Skeletal muscle cell (primary cell): ENCODE measurements around the gene ERC2.

Experiments
- DNase-seq: peaks from one replicate; pipeline ENCODE4 v3.0.0-alpha.2; 2010; ENCODE audit warnings: low read depth
- H3K4me3 ChIP-seq: 2 replicates; pipeline ENCODE4 v1.5.1; 2011; ENCODE audit warnings: low read depth, mild to moderate bottlenecking, control low read depth, low read length, moderate library complexity

Gene ERC2

DNA sequence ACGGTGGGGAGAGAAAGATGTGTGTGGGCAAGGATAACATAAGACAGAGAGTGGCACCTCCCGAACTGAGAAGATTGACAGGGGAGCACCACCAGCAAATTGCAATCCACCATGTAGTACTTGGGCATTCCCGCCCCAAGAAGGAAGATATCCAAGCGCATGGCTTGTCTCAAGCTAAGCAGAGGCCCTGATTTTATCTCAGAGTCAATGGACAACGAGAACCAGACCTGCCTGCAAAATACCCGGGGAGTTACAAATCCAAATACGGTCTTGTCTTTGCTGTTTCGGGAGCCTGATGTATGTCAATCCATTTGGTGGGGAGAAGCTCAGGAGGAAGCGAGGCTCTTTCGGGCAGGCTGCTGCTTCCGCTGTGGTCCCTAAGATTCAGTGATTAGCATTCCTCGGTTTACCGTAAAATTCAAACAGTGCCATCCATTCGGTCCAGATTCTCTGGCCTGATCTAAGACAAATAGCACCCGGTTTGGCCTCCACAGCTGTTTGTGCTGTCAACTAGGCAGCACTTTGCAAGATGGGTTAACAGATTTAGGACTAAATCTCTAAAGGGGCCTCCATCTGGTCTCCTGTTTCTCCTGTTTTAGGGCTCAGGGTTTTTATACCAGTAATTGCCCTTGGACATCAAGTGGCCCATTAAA, 883.4 kb downstream of the ERC2 start:
- no peak overlapping the region for H3K4me3 ChIP-seq
- DNase-seq: no peak

DNA sequence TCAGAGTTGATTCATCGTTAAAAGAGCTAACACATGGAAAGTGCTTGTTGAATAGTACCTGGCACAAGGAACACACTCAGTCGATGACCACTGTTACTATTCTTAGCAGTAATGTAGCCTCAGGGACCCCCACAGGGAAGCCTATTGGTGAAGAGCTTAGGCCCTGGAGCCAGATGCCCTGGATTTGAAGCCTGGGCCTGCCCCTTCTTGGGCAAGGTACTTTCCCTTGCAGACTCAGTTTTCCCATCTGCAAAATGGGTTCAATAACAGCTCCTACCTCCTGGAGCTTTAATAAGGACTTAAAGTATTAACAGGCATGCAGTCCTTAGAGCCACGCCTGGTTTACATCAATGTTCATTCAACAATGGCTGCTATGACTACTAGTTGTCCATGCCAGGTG, 884.2 kb downstream of the ERC2 start:
- DNase-seq: no peak
- no peak overlapping the region for H3K4me3 ChIP-seq

DNA sequence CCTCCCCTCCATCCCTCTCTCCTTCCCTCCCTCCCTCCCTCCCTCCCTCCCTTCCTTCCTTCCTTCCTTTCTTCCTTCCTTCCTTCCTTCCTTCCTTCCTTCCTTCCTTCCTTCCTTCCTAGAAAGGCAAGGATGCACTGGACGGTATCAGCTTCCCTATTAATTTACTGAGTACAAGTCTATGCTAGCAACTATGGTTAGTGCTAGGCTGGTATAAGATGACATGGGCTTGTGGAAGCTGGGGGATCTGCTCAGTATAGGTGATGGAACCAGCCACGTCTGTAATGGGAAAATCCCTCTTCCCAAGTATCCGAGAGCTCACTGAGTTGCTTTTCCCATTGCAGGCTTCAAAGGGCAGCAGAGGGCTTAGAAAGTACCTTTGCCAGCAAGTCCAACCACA, 884.8 kb downstream of the ERC2 start:
- DNase-seq: no peak
- H3K4me3 ChIP-seq: no peak overlapping the region

DNA sequence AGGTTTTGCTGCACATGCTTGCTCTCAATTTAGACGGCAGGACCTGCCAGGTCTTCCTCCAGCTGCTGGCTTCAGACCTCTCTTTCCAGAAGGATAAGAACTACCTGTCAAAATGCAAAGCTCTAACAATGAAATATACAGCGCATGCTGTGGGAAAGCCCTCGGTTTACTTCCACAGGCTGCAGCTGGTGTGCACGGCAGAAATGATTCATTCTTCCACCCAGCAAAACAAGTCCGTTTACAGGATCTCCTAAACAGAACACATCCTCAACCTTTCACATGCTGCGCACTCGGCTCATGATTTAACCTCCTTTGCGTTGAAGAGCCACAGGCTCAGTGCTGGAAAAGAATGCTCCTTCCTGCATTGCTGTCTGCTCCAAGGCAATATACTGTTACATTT, 888.8 kb downstream of the ERC2 start:
- no peak overlapping the region for H3K4me3 ChIP-seq
- no peak for DNase-seq

DNA sequence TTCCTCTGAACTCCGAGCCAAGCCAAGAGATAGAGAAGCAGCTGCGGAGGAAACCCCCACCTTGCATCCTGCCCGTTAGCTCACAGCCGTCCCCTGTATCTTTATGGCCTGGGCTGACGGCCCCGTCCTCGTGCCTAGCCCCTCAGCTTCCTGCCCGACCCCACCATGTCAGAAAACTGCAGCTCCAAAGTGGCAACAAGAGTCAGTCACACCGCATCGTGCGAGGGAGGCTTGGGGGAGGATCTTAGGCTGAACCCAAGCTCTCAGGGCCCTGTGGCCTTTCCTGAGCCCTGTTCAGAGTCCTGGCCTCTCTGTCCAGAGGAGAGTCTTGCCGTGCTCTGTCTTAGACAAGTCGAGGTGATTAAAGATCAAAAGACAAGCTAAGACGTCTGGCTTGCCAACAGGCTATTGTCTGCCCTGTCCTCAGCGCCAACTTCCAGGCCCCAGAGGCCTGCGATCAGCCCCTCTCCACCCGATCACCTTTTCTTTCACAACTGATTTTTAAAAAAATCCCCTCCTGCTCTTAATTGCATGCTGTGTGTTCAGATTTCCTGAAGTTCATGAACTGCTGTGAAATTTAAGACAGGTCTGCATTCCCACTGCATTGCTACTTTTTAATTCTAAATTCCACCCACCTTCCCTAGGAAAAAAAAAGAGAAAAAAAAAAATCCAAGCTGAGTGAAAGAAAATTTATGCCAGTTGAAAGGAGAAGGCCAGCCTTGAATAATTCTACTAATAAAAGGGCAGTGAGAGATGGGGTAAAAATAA, 891.5 kb downstream of the ERC2 start:
- no peak for DNase-seq
- H3K4me3 ChIP-seq: no peak overlapping the region

DNA sequence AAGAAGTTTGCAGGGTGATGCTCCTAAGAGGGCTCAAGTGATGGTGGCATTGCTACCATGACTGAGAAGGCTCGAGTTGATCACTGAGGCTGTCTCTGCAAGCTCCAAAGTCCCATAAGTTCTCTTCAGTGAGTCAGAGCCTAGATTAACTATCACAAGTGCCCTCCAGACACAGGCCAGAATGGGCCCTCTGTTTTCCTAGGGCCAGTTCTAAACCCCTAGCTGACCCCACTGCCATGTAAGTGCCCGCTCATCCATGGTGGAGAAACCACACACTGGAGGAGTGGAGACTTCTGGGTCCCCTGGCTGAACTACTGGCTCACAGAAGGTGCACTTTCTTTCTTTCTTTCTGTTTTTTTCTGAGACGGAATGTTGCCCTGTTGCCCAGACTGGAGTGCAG, 893.6 kb downstream of the ERC2 start:
- H3K4me3 ChIP-seq: no peak overlapping the region
- no peak for DNase-seq

DNA sequence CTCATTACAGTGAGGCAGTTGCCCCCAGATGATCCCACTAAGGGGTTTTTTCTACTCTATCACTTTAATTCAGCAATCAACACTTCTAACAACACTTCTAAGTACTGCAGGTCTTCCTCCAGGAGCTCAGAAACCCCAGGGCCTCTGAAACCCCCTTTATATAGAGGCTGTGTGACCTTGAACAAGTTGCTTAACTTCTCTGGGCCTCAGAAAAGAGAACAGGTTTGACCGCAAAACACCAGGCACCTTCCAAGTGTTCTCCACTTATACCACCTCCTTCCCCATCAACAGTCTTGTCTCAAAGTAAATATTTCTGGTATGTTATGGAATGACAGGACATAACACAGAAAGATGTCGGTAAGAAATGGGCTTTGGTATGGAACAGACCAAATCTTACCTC, 895.5 kb downstream of the ERC2 start:
- DNase-seq: no peak
- no peak overlapping the region for H3K4me3 ChIP-seq

DNA sequence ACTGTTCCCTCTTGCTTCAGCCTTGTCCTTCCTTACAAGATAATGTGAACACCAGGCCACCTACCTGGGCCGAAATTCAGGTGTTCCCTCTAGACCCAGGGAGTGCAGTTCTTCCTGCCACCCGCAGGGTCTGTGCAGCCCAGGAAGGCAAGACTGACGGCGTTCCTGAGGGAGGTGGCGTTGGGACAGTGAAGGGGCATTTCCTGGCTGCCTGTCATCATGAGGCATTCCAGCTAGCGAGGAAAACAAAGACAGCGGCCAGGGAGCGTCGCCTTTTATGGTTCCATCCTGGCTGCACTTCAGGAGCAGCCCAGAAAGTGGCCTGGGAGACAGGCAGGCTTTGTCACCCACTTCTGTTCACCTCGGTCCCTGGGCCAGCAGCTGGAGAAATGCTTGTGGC, 896.4 kb downstream of the ERC2 start:
- DNase-seq: no peak
- no peak overlapping the region for H3K4me3 ChIP-seq

DNA sequence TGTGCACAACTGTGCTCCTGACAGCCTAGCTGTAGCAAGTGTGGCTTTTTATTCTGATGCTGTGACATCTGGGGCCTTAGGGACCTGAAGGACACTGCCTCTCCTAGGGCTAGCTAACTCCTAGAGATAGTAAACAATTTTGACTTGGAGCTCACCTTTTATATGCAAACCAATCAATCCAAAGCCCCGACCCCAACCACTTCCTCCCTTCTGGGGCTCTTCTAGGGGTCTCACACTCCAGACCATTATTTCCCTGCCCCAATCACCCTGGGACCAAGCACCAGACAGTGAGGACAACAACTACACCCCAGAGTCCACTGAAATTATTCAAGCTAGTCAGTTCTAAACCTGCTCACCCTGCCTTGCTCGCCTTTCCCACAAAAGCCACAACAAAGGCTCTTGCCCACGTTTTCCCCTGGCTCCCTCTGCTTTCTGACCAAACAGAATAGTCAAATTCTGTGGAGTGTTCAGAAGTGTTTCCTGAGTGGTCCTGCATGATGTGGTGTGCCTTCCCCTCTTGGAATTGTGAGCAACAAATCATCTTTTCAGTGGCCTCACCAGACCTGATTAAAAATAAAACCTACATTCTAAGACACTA, 897.0 kb downstream of the ERC2 start:
- no peak for DNase-seq

DNA sequence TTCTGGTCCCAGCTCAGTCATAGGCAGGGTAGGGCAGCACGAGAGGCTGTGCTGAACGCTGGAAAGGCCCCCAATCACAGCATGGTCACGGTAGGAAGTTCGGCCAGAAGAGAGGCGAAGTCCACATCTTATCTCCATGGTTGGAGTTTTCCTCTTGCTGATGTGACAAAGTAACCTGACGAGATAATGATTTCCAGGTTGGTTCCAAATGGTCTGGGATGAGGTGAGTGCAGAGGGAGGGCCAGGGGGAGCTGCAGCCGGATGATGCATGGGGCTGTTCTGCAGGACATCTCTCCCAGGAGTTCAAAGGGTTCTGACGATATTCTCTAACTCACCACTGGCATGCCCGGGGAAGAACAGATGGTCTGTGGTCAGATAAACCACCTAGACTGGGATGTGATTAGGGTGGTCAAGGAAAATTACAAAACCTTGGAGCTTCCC, 898.0 kb downstream of the ERC2 start:
- no peak overlapping the region for H3K4me3 ChIP-seq
- DNase-seq: no peak

More for the DNA sequence above, 897.0 kb downstream of the ERC2 start:
- H3K4me3 ChIP-seq: no peak overlapping the region

DNA sequence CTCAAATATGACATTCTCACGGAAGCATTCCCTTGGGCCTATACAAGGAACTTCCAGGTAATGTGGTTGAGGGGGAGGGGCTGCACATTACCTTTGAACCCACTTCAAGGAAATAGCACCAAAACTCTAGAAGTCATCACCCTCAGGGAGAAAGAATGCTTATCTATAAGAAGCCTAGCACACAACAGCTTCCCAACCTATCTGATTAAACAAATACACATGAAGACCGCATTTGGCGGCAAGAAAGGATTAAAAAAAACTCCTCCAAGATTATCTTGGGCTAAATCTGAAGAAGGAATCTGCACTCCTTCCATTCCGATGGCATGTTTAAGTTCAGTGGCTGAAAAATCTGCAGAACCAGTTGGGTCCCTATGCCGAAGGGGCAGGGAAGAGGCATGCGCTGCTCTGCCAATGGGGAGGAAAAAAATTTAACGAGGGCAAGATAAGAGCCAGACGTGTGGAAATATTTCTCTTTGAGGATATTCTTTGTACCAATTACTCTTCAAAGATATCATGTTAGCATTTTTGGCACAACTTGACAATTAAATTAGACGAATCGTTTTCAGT, 899.2 kb downstream of the ERC2 start:
- DNase-seq: no peak

DNA sequence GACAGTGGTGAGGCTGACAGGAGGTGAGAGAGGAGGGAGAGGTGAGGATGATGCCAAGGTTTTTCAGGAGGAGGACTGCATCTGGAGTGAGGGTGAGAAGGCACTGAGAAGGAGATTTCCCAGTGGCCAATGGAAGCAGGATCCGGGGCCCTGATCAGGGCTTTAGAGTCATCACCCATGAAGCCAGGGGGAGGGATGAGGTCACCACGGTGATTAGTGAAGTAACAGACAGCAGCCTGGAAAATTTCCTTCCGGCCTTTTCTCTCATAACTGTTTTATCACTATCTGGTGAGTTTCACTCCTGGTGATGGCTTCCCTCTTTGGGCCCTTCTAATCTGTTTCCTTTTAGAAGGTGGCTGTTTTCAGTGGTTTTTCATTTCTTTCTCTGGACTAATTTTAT, 900.7 kb downstream of the ERC2 start:
- no peak overlapping the region for H3K4me3 ChIP-seq
- DNase-seq: no peak

More for the DNA sequence above, 899.2 kb downstream of the ERC2 start:
- H3K4me3 ChIP-seq: no peak overlapping the region

DNA sequence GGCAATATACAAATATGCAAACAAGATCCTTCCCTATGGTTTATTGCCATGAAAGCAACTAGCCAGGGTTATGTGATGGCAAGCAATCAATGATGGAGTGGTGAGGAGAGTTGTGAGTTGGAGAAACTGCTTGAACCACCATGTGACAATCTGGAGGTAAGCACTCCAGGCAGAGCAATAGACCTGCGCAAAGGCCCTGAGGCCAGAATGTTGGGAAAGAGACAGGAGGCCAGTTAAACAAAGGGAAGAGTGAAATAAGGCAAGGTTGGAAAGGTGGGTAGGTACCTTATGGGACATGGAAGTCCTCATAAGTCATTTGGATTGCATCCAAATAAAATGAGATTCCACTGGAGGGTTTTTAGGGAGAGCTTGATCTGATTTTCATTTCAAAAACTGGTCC, 901.1 kb downstream of the ERC2 start:
- no peak overlapping the region for H3K4me3 ChIP-seq
- DNase-seq: no peak

DNA sequence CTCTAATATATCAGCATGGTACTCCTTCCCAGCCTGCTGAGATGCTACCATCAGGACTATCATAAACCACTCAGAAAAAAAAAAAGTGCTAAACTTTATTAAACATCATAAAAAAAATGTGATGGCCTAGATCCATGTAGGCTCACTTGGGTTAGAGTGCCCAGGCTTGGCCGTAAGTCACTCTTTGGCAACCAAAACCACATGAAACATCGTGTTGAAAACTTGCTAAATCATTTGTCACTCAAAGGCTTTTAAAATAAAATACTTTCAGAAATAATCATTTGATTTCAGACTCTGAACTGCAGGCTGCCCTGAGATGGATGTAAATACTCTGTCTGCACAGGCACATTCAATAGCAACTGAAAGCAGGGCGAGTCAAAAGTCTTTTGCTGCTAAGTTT, 902.7 kb downstream of the ERC2 start:
- no peak for DNase-seq

DNA sequence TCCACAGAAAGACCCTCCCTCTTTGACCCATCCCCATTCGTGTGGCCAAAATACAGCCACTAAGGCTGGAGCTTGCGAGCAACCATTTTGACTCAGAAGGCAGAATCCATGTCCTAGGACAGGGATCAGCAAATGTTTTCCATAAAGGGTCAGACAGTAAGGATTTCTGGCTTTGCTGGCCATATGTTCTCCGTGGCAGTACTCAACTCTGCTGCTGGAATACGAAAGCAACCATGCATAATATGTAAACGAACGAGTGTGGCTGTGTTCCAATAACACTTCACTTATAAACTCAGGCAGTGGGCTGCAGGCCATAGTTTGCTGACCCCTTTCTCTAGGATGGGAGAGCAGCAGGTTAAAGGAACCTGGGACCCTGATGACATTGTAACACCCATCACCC, 903.5 kb downstream of the ERC2 start:
- no peak overlapping the region for H3K4me3 ChIP-seq
- DNase-seq: no peak

More for the DNA sequence above, 902.7 kb downstream of the ERC2 start:
- no peak overlapping the region for H3K4me3 ChIP-seq

DNA sequence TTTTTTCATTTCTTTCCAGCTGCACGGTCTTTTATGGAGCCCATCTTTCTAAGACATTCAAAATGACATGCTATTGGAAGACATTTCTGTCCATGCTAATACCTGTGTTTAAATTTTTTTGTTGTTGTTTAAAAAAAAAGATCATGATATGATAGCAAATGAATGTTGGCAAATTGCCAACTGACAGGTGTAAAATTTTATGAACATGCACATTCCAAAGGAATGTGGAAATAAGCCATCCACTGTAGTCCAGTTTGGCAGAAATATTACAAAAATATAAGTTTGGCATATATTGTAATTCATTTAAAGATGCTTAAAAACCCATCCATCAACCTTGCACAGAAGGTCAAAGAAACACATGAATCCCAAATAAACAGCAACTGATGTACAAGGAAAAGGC, 905.6 kb downstream of the ERC2 start:
- DNase-seq: no peak
- no peak overlapping the region for H3K4me3 ChIP-seq

DNA sequence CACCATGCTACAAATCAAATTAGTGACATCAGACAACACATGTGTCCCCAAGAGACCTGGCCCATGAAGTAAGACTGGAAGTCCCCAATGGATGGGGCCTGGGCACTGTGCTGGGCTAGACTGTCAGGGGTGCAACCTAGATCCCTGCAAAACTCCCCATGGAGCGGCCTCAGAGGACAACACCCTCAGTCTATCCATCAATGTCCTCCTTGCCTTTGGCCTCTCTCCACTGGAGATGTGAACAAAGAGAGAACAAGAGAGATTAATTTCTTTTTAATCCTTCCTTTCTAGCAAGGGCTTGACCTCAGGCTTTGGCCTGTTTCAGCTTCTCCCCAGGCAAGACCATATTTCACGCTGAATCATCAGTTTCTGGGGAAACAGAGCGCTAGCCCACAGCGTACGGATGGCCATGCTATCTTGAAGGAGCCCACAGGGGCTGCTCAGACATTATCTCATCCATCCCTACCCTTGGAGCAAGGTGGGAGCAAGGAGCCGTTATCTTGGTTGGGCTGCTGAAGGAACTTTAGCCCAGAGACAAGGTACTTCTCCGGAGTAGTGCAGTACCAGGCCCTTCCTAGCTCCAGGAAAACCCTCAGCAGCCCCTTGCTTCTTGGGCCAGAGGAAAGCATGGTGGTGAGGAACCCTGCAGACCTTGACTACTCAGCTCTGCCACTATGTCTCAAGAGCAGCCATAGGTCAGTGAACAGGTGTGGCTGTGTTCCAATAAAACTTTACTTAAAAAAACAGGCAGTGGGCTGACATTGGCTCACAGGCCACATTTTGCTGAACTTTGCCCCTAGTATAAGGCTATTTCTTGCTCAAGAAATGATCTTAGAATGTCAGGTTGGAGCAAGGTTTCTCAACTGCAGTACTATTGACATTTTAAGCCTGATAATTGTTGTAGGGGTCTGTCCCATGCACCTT, 908.5 kb downstream of the ERC2 start:
- H3K4me3 ChIP-seq: no peak overlapping the region
- no peak for DNase-seq

DNA sequence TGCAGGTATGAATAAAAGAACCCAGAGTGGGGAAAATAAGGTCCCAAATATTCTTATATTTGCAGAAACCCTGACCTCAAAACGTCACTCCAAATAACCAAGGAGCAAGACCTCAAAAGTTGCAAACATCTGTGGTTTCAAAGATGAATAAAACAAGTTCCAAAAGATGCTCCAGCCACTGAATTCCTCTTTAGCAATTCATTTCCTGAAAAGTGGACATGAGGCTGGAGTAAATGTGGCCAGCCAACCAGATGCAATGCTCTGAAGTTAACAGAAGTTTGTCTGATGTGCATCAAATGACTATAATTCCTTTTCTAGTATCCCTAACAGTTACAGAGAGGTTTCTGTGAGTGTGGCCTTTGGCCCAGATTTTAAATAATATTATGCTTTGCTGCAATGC, 910.0 kb downstream of the ERC2 start:
- no peak for DNase-seq
- H3K4me3 ChIP-seq: no peak overlapping the region

DNA sequence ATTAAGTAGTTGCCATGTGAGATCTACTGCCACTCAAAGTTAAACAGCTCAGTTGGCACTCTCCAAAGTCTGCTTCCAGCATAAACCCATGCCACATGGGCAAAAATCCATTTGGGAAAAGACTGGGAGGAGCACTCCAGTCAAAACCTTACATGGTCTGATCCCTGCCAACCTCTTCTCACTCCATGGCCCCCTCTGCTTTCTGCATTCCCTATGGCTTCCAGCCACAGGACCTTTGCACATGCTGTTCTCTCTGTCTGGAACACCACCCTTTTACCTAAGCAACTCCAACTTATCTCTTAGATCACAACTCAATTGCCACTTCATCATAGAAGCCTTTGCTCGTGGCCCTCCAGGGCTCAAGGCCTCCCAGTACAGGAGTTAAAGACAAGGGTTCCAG, 910.7 kb downstream of the ERC2 start:
- DNase-seq: no peak
- no peak overlapping the region for H3K4me3 ChIP-seq
